Neural crest cell (in vitro differentiated cells): ENCODE measurements around the gene NXPH1. TPM values are rescaled to one million over a fixed set of nuclear protein-coding genes. Genes with fewer than 3 reads are reported as not detected.

Experiments used
- DNase-seq: peaks from one replicate; pipeline ENCODE4 v3.0.0; 2021; ENCODE audit warnings: low read depth, mixed read lengths, low spot score
- H3K27ac Mint-ChIP-seq: one replicate; pipeline ENCODE4 v1.8.0; 2021; ENCODE audit warnings: mild to moderate bottlenecking, mixed read lengths; ENCODE audit not compliant: unreplicated experiment
- H3K27me3 Mint-ChIP-seq: 2 replicates; pipeline ENCODE4 v1.8.0; 2021; ENCODE audit warnings: low read depth, mild to moderate bottlenecking, mixed read lengths
- H3K36me3 Mint-ChIP-seq: 2 replicates; pipeline ENCODE4 v1.8.0; 2021; ENCODE audit warnings: low read depth, mild to moderate bottlenecking, mixed read lengths
- H3K4me1 Mint-ChIP-seq: 2 replicates; pipeline ENCODE4 v1.8.0; 2021; ENCODE audit warnings: mixed read lengths
- H3K4me3 Mint-ChIP-seq: one replicate; pipeline ENCODE4 v1.8.0; 2021; ENCODE audit warnings: mild to moderate bottlenecking, mixed read lengths
- H3K9me3 Mint-ChIP-seq: 2 replicates; pipeline ENCODE4 v1.8.0; 2021; ENCODE audit warnings: mixed read lengths
- total RNA-seq: library from RNA; stranded (reverse); gene quantifications from 2 replicates; pipeline ENCODE4 v1.2.1, GENCODE V29; 2021
- TF ChIP-seq, protein P1 (sequence below): fragments of 200-600 bp; sonication (generic); conservative IDR thresholded peaks from 2 replicates; pipeline ENCODE4 v1.5.0; 2021; ENCODE audit warnings: antibody characterized with exemption, mild to moderate bottlenecking

Gene NXPH1
- total RNA-seq, 1 donor from 2014 or later = 1.0 TPM

- no peak for DNase-seq
- no peak overlapping the region for H3K27ac Mint-ChIP-seq
- no peaks in the 10 kb centered on the region for H3K27me3 Mint-ChIP-seq
- no peak overlapping the region for H3K4me3 Mint-ChIP-seq
- H3K9me3 Mint-ChIP-seq = no peaks in the 10 kb centered on the region
- no peaks in the 10 kb centered on the region for H3K36me3 Mint-ChIP-seq
- TF ChIP-seq, protein P1, sequence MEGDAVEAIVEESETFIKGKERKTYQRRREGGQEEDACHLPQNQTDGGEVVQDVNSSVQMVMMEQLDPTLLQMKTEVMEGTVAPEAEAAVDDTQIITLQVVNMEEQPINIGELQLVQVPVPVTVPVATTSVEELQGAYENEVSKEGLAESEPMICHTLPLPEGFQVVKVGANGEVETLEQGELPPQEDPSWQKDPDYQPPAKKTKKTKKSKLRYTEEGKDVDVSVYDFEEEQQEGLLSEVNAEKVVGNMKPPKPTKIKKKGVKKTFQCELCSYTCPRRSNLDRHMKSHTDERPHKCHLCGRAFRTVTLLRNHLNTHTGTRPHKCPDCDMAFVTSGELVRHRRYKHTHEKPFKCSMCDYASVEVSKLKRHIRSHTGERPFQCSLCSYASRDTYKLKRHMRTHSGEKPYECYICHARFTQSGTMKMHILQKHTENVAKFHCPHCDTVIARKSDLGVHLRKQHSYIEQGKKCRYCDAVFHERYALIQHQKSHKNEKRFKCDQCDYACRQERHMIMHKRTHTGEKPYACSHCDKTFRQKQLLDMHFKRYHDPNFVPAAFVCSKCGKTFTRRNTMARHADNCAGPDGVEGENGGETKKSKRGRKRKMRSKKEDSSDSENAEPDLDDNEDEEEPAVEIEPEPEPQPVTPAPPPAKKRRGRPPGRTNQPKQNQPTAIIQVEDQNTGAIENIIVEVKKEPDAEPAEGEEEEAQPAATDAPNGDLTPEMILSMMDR = no peak
- no peaks in the 10 kb centered on the region for H3K4me1 Mint-ChIP-seq
Measured at GRCh38 chr7:8753355-8753754, 319.9 kb downstream of the NXPH1 start.

GRCh38 chr7:8761731-8762130 is 328.3 kb downstream of the NXPH1 start:
- no peak overlapping the region for H3K27ac Mint-ChIP-seq
- no peak overlapping the region for H3K4me3 Mint-ChIP-seq
- no peaks in the 10 kb centered on the region for H3K4me1 Mint-ChIP-seq
- TF ChIP-seq, protein P1 = no peak
- no peaks in the 10 kb centered on the region for H3K36me3 Mint-ChIP-seq
- H3K27me3 Mint-ChIP-seq = no peaks in the 10 kb centered on the region
- H3K9me3 Mint-ChIP-seq = no peaks in the 10 kb centered on the region
- no peak for DNase-seq

GRCh38 chr7:8762803-8763202 is 329.4 kb downstream of the NXPH1 start:
- no peaks in the 10 kb centered on the region for H3K36me3 Mint-ChIP-seq
- no peaks in the 10 kb centered on the region for H3K4me1 Mint-ChIP-seq
- H3K27ac Mint-ChIP-seq = no peak overlapping the region
- H3K4me3 Mint-ChIP-seq = no peak overlapping the region
- H3K27me3 Mint-ChIP-seq = no peaks in the 10 kb centered on the region
- H3K9me3 Mint-ChIP-seq = no peaks in the 10 kb centered on the region
- no peak for DNase-seq
- TF ChIP-seq, protein P1 = no peak

- H3K27ac Mint-ChIP-seq = no peak overlapping the region
- no peaks in the 10 kb centered on the region for H3K4me1 Mint-ChIP-seq
- H3K4me3 Mint-ChIP-seq = no peak overlapping the region
- no peak for DNase-seq
- no peaks in the 10 kb centered on the region for H3K9me3 Mint-ChIP-seq
- H3K27me3 Mint-ChIP-seq = no peaks in the 10 kb centered on the region
- no peaks in the 10 kb centered on the region for H3K36me3 Mint-ChIP-seq
- TF ChIP-seq, protein P1 = no peak
Measured at GRCh38 chr7:8765374-8765773, 332.0 kb downstream of the NXPH1 start.

DNA sequence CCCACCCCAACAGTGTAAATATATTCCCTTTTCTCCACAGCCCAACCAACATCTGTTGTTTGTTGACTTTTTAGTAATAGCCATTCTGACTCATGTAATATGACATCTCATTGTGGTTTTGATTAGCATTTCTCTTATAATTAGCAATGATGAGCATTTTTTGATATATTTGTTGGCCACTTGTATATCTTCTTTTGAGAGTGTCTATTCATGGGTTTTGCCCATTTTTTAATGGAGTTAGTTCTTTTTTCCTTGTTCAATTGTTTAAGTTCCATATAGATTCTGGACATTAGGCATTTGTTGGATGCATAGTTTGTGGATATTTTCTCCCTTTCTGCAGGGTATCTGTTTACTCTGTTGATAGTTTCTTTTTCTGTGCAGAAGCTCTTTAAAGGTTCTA is 340.1 kb downstream of the NXPH1 start:
- TF ChIP-seq, protein P1 = no peak
- H3K4me1 Mint-ChIP-seq = no peaks in the 10 kb centered on the region
- DNase-seq = no peak
- H3K27ac Mint-ChIP-seq = no peak overlapping the region
- H3K4me3 Mint-ChIP-seq = no peak overlapping the region
- H3K36me3 Mint-ChIP-seq = no peaks in the 10 kb centered on the region
- H3K9me3 Mint-ChIP-seq = peaks cover 7% of the 10 kb centered on the region
- no peaks in the 10 kb centered on the region for H3K27me3 Mint-ChIP-seq

- H3K4me3 Mint-ChIP-seq = no peak overlapping the region
Measured at GRCh38 chr7:8778459-8778858, 345.1 kb downstream of the NXPH1 start.

More at GRCh38 chr7:8778459-8778858, 345.1 kb downstream of the NXPH1 start:
- H3K36me3 Mint-ChIP-seq = no peaks in the 10 kb centered on the region
- H3K27ac Mint-ChIP-seq = no peak overlapping the region
- TF ChIP-seq, protein P1 = no peak
- no peaks in the 10 kb centered on the region for H3K4me1 Mint-ChIP-seq
- peaks cover under 1% of the 10 kb centered on the region for H3K9me3 Mint-ChIP-seq
- H3K27me3 Mint-ChIP-seq = no peaks in the 10 kb centered on the region
- DNase-seq = no peak
